HEK293T (cell line): ENCODE data around the gene CHST3.

Experiments used
- ARNT ChIP-seq: fragments of 450-650 bp; IDR thresholded peaks from 2 replicates; pipeline ENCODE4 v1.6.1; 2017; ENCODE audit warnings: mild to moderate bottlenecking
- BHLHE40 ChIP-seq: fragments of 450-650 bp; IDR thresholded peaks from 2 replicates; pipeline ENCODE4 v1.6.1; 2016; ENCODE audit warnings: mild to moderate bottlenecking, moderate library complexity, borderline replicate concordance
- CTBP1 ChIP-seq: fragments of 450-650 bp; IDR thresholded peaks from 2 replicates; pipeline ENCODE4 v1.6.1; 2016; ENCODE audit warnings: borderline replicate concordance
- ELF4 ChIP-seq: fragments of 450-650 bp; IDR thresholded peaks from 2 replicates; pipeline ENCODE4 v1.6.1; 2017; ENCODE audit warnings: antibody characterized with exemption
- FOXA1 ChIP-seq: fragments of 450-650 bp; IDR thresholded peaks from 2 replicates; pipeline ENCODE4 v1.6.1; 2016; ENCODE audit warnings: mild to moderate bottlenecking
- FOXK2 ChIP-seq: fragments of 450-650 bp; IDR thresholded peaks from 2 replicates; pipeline ENCODE4 v1.6.1; 2016; ENCODE audit warnings: mild to moderate bottlenecking
- FOXM1 ChIP-seq: fragments of 450-650 bp; IDR thresholded peaks from 2 replicates; pipeline ENCODE4 v1.6.1; 2017; ENCODE audit warnings: mild to moderate bottlenecking, borderline replicate concordance
- L3MBTL2 ChIP-seq: fragments of 450-650 bp; conservative IDR thresholded peaks from 2 replicates; pipeline ENCODE4 v1.6.1; 2016; ENCODE audit warnings: mild to moderate bottlenecking
- LEF1 ChIP-seq: fragments of 450-650 bp; IDR thresholded peaks from 2 replicates; pipeline ENCODE4 v1.6.1; 2017; ENCODE audit warnings: mild to moderate bottlenecking, borderline replicate concordance
- PKNOX1 ChIP-seq: fragments of 450-650 bp; IDR thresholded peaks from 2 replicates; pipeline ENCODE4 v1.6.1; 2016
- SP1 ChIP-seq: fragments of 450-650 bp; IDR thresholded peaks from 2 replicates; pipeline ENCODE4 v1.6.1; 2017
- SUZ12 ChIP-seq: fragments of 450-650 bp; IDR thresholded peaks from 2 replicates; pipeline ENCODE4 v1.6.1; 2016; ENCODE audit warnings: mild to moderate bottlenecking
- TARDBP ChIP-seq: fragments of 450-650 bp; IDR thresholded peaks from 2 replicates; pipeline ENCODE4 v1.6.1; 2016
- ZNF384 ChIP-seq: fragments of 450-650 bp; IDR thresholded peaks from 2 replicates; pipeline ENCODE4 v1.6.1; 2016

GRCh38 chr10:71920540-71921323, 43.5 kb upstream of the CHST3 start:
- no peak for TF ChIP-seq LEF1
- no peak for TF ChIP-seq CTBP1
- no peak for TF ChIP-seq TARDBP
- TF ChIP-seq BHLHE40: no peak
- no peak for TF ChIP-seq SP1
- no peak for TF ChIP-seq ELF4
- TF ChIP-seq FOXK2: no peak
- TF ChIP-seq FOXM1: no peak
- no peak for TF ChIP-seq SUZ12
- no peak for TF ChIP-seq ARNT
- no peak for TF ChIP-seq FOXA1
- 0 out of 2 replicates have a peak, but pooled peaks have one; percentile 2 for TF ChIP-seq PKNOX1
- TF ChIP-seq L3MBTL2: no peak
- TF ChIP-seq ZNF384: no peak
